HG02571 (cell line): Measurements from ENCODE around the gene BBIP1.
"Not testable (repeated sequence)": the region's sequence is repeated elsewhere in the genome, so short reads cannot be mapped to it uniquely, and the experiment has no call there.

Source experiments
- ATAC-seq: cut with Tn5 transposase; IDR thresholded peaks from one replicate; pipeline ENCODE4 v1.9.1; 2021; ENCODE audit warnings: mild to moderate bottlenecking, moderate library complexity; ENCODE audit not compliant: unreplicated experiment

The BBIP1 gene

DNA sequence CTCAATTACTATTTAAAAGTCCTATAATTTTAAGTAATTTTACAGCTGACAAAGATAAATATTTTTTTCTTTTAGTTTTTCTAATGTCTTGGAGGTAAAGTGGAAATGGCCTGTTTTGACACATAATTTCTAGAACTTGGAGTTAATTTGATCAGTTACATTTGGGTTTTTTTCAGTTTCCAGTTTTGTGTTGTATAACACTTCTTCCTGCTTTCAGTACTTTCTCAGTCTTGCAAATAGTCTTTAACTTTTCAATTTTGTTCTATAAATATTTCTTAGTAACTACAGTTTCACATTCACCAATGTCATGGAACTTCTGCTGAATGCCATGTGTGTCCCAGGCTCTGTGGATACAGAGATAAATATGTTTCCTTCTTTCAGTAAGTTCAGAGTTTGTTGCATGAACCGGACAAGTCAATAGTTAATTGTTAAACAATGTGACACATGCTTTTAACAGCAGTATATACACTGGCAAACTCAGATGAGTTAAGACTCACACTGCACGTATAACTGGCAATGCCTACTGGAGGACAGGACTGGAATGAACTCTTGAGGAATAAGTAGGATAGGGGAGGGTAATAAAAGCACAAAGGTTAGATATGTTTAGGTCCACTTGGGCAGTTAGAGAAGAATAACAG is 5.0 kb upstream of the BBIP1 start:
- ATAC-seq: no peak

DNA sequence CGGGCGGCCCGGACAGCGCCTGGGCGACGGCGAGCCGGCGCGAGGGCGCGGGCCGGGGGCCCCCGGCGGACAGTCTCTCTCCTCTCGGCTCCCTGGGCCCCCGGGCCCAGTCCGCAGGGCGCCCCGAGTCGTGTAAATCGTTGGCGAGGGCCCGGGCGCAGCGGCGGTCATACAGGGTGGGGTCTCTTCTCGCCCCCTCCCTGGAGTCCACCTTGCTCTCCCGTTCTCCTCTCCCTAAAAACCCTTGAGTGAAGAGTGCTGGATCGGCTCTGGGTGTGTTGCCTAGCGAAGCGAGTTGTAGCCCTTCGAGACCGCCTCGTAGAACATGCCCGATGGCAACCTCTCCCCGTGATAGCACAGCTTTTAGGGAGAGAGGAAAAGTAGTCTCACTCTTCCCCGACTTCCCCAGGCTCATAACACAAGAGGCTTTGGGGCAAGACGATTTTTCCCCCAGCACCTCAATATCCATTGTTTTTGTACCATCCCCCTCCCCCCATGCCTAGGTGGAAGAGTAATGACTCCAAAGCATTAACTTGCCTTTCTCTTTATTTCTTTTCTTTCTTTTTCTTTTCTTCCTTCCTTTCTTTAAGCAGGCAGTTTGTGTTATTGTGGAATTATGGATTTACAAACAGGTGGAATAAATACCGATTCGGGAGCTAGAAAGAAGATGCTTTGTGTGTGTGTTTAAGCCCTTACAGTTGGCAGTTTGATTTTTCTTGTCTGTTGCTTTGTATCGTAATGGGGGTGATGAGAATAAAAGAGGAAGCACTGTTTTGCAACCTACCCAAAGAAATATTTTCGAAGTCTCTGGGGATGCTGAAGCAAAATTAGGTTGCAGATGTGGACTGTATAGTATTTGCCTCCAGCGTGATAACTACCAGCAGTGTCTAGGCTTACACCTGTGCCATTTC is 1.2 kb upstream of the BBIP1 start:
- peak; percentile 23 for ATAC-seq

DNA sequence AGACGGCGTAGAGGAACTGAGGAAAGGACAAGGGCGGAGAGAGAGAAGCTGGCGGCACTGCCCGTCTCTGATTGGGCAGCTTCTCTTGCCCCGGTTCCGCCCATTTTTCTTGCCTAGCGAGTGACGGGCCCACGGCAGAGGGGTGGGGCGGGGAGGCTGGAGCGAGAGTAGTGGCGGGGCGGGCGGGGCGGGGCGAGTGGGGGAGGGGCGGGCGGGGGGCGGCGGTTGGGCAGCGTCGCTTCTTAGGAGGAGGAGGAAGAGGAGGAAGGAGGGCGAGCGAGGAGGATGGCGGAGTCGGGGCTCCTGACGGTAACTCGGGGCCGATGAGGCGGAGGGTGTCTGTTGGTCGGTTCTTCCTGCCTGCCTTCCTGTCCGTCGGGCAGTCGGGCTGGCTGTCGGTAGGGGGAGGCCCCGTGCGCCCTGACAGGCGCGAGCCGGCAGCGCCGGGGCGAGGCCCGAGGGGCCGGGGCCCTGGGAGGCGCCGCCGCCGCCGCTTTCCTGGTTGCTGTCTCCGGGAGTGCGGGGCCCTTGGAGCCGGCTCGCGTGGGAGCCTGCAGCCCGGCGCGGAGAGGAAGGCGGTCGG is 460 bp upstream of the BBIP1 start, which contains the start of gene SHOC2:
TSS of gene SHOC2 (plus strand) at position 256 of the 583 bp plus-strand sequence. CDS start 44,755 bp downstream, outside the sequence.
- ATAC-seq: peak; percentile 9

DNA sequence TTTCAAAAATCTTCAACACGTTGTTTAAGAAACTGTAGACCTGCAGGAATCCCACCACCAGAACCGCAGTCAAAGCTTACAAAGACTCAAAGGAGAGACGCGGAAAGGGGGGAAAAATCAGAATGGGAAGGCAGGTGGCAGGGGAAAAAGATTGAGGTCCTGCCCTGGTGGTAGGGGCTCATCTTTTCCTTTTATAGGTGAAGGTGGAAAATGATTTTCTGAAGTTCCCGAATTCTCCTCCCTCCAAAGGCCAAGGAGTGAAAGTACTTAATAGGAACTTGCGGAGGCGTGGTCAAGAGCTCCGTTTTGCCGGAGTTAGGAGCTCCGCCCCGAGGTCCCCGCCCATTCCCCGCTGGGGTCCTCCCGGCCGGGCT is 724 bp downstream of the BBIP1 start:
- no peak for ATAC-seq

DNA sequence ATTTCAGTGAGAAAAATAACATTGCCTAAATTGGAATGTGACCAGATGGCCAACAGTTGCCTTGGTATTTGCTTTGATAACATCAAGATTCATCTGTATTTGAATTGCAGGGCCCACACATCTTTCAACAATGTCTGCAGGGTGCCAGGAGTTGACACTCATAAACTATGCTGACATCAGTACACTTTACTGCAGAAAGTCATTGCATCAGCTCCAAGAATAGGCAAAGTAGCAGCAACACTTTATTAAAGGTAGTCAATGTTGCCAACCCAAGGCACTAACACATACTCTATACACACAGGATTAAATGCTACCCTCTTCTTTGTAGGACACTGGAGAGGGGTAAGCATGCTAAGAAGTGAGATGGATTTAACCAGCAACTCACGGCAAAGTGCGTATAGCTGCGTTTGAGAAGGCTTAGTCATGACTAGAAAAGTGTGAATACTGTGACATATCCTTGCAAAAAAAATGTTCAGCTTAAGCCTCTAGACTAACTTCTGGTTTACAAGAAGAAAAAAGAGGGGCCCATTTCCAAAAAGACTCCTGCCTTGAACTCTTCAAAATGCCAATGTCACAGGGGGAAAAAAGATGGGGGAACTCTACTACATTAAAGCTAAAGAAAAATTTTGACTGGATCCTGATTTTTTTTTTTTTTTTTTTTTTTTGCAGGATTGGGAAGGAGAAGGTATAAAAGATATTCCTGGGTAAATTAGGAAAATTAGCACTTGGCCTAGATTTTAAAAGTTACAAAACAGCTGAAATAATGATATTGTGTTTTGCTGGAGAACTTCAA is 2.2 kb downstream of the BBIP1 start:
- ATAC-seq: no peak

DNA sequence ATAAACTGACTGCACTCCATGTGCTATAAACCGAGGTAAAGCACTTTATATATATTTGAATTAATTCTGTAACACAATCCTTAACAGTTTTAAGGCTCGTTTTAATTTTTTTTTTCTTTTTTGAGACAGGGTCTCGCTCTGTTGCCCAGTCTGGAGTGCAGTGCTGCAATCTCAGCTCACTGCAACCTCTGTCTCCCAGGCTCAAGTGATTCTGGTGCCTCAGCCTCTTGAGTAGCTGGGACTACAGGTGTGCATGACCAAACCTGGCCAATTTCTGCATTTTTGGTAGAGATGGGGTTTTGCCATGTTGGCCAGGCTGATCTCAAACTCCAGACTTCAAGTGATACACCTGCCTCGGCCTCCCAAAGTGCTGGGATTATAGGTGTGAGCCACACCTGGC is 3.4 kb downstream of the BBIP1 start:
- ATAC-seq: not testable (repeated sequence)

DNA sequence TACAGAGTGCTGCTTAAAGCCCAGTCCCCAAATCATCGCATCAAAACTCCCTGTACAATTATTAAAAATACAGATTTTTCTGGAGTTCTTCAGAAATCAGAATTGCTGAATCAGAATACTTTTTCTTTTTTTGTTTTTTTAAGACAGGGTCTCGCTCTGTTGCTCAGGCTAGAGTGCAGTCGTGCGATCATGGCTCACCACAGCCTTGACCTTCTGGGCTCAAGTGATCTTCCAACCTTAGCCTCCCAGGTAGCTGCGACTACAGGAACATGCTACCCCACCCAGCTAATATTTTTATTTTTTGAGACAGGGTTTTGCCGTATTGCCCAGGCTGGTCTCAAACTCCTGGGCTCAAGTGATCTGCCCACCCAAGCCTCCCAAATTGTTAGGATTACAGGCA is 3.9 kb downstream of the BBIP1 start:
- no peak for ATAC-seq

DNA sequence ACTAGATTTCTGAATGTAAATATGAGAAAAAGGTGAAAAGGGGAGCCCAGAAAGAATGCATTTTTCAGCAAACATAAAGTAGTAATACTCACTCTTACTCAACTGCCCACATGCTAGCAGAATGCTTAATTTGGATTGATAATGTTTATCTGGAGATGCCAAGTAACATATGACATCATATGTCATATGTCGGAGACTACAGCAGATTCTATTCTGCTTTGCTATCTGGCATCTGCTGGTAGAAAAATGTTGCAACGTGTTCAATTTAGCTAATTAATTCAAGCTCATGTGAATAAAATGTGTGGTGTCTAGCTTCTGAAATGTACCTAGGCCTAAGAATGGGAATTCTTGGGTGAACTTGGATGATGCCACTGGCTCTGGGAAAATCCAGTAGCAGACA is 4.5 kb downstream of the BBIP1 start:
- ATAC-seq: no peak

DNA sequence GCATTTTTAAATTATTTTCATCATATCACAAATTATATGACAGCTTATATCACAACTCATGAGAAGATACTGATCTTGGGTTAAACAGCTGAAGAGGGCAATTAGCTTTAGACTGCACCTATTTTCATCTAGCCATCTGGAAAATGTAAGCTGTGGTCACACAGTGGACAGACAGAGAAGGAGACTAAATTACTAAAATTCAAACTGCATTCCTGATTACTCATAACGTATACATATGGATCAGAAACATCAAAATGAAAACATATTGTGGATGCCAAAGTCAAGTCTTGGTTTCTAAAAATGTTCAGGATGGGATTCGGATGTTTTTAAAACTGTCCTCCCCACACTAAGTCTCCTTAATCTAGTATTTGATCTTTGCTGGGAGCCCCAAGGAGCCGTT is 6.6 kb downstream of the BBIP1 start:
- ATAC-seq: no peak

DNA sequence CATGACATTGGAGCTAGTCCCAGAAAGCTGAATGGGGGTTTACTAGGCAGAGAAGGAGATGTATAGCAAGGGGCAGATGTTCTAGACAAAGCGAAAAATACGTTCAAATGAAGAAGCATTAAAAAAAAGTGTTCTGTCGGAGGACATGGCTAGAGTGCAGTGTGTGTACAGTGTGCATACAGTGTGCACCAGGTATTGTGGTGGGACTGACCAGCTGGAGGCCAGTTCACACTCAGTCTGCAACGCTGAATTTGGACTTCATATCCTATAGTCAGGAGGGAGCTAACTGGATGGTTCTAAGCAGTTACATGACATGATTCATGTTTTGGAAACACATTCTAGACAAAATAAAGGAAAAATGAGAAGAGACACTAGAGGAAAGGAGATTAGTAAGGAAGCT is 8.8 kb downstream of the BBIP1 start:
- ATAC-seq: no peak

DNA sequence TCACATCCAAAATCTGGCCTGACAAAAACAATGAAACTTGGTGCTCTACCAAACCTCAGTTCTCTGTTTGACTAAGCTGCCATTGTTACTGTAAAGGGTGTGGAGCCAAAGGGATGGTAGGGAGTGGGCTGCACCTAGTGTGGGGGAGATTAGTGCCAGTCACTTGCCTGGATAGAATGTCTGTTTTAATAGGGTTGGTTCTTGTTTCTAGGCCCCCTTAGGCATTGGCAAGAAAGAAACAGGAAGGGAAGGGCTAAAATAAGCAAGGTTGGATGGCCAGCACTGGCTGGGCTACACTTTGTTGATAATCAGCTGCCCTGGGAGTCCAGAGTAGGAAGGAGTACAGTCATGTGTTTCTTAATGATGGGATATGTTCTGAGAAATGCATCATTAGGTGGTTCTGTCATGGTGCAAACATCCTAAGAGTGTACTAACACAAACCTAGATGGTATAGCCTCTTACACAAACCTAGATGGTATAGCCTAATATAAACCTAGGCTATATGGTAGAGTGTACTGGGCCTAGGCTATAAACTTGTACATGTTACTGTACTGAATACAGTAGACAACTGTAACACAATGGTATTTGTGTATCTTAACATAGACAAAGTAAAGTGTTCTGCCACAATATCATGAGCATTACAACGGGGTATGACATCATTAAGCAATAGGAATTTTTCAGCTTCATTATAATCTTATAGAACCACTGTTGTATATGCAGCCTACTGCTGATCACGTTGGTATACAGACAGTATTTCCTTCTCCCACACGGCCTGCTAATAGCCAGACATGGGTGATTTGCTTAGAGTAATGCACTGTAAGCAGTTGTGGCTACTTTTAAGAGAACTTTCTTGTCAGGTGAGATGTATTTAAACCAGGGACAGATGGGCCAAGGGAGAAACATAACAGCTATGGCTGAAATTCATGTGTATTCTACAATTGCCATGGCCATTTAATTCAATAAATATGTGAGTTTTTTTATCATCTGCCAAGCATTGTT is 15.4 kb downstream of the BBIP1 start:
- peak; percentile 50 for ATAC-seq

DNA sequence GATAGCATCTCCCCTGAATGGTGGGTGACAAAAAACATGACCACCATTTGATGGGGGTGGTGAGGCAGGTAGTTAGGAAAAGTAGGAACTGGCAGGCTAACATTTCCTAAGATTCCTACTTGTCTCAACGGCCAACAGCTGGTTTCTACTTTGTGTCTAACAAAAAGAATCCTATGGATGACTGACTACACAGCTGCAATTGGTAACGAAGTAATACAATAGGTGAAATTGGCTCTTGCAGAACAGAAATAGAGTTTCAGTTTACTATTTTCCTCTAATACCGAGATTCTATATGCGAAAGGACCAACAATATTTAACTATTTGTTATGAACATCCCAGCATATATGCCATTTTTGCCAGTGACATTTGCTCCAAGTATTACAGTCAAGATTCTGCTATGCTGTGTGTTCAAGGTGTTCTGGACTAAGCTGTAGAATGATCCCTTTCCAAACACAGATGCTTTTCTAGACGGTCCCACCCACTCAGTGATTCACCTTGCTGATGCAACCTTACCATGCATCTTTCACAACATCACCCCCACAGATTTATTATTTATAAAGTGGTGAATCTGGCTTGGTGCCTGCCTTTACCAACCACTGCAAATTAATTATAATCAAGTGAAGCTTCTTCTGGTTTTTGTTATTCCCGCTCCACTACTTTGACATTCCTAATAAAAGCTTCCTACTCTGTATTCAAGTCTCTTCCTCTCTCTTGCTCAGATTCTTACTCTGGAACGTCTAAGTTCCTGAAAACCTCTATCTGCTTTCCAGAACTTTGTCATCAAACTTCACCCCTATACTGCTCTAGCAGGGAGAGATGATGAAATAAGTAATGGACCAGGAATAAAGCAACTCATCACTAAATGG is 16.8 kb downstream of the BBIP1 start:
- no peak for ATAC-seq

DNA sequence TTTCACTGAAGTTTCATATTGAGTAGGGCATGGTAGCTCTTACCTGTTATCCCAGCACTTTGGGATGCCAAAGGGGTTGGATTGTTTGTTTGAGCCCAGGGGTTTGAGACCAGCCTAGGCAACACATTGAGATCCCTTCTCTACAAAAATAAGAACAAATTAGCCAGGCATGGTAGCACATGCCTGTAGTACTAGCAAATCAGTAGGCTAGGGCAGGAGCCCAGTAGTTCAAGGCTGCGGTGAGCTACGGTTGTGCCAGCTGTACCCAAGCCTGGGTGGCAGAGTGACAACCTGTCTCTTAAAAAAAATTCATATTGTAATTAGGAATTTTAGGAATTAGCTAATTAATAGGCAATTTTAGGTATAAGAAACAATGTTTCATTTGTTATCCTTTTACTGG is 18.0 kb downstream of the BBIP1 start:
- ATAC-seq: no peak

DNA sequence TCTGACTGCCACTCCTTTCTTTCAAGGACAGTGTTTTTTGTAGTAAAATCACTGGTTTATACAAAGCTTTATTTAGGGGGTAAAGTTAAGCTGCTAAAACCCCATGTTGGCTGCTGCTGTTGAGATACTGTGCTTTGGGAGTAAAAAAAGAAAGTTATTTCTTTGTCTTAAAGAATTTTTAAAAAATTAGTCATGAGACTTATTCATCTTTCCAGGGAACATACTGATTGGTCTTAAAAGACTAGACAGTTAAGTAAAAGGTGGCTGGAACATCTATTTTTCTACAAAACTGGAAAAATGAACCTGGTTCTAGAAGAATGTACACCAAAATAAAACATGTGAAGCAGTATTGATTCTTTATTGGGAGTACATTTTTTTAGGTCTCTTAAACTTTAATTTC is 20.6 kb downstream of the BBIP1 start:
- no peak for ATAC-seq

DNA sequence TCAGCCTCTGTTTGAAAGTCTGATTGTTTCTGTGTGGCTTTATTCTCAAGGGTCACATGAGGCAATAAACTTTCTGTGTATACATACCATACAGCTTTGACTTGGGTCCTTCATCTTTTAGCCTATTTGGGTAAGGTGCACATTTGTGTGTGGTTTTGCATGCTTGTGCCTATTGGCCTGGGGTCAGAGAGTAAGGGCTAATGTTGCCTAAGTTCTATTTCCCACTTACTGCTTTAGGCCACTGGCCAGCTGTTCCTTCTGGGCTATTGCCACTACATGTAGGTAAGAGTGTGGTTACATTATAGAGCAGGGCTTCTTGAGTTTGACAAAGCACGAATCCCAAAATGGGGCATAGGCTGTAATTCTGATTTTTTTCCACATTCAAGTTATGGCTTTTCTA is 21.8 kb downstream of the BBIP1 start:
- no peak for ATAC-seq

DNA sequence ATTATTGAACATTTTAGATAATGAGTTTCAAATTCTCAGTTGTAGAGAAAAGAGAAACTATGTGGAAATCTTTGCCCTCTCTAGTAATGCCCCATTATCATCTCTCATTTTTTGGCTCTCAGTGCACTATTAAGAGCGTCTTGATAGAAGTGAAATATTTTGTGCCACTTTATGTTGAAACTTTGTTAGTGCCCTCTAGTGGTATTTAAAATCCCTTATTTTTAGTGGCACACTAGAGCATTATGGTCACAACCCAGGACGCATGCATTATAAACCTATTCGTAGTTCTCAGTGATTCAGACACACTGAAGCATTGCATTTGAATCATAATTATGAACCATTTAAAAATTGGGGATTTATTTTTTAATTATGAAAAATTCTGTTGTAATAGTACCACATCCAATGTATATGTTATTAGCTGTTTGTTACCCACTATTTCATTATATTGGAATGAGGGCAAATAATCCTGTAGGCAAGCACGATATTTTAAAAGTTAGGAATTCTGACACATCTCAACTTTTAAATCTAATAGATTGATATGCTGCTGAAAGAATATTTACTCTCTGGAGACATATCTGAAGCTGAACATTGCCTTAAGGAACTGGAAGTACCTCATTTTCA is 25.3 kb downstream of the BBIP1 start:
- peak; percentile 56 for ATAC-seq

DNA sequence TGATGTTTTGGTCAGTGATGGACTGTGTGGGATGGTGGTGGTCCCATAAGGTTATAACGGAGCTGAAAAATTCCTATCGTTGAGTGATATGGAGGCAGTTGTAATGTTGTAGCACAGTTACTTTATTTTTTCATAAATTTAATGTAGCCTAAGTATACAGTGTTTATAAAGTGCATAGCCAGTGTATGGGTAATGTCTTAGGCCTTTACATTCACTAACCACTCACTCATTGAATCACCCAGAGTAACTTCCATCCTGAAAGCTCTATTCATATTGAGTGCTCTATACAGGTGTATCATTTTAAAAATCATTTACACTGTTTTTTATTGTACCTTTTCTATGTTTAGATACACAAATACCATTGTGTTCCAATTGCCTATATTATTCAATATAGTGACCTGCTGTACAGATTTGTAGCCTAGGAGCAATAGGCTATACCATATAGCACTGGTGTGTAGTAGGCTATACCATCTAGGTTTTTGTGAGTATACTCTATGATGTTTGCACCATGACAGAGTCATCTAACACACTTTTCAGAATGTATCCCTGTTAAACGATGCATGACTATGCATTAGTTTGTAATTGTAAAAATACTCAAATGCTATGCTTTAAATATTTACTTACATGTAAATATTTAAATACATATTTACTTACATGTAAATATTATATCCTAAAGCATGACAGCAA is 26.2 kb downstream of the BBIP1 start:
- no peak for ATAC-seq

DNA sequence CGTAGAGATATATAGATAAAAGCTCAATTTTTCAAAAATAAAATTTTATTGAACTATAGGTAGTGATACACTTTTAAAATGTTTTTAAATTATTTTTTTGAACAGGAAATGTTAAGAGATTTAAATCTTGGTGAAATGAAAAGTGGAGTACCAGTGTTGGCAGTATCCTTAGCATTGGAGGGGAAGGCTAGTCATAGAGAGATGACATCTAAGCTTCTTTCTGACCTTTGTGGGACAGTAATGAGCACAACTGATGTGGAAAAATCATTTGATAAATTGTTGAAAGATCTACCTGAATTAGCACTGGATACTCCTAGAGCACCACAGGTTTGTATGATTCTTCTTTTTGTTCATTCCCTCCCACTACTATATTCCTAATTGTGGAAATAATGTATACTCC is 31.4 kb downstream of the BBIP1 start:
- no peak for ATAC-seq
